Measurements from ENCODE around the gene TSPAN9. TPM values are rescaled to one million over a fixed set of nuclear protein-coding genes. Genes with fewer than 3 reads are reported as not detected.
A peak's percentile ranks its signal among the peaks of the same experiment; 100 is the strongest.

The TSPAN9 gene
- total RNA-seq, 1 experiment from 2014 or later = 13.2 TPM

GRCh38 chr12:3135522-3136461 lies 58.6 kb downstream of the TSPAN9 start:
- ChIA-PET RAD21 (ENCODE audit: low non-redundant PET in 1 of 2, low total read pairs in 2 of 2, uncharacterized antibody in 2 of 2, unreplicated experiment in 2 of 2) (interaction anchor here (0.8 to 1.7 kb wide), 5 partner anchors 62 to 142 kb away, joined by 3 to 16 read pairs (median 4); no protein-coding TSS in a partner anchor), CTCF (interaction anchor here (0.6 to 4.5 kb wide), 6 partner anchors 9 to 486 kb away, joined by 3 to 76 read pairs (median 3); no protein-coding TSS in a partner anchor), POLR2A (interaction anchor here (0.9 kb wide), 1 partner anchor 139 kb away, joined by 3 read pairs; no protein-coding TSS in a partner anchor)
- H3K79me2 ChIP-seq (ENCODE audit: insufficient read depth, low read length) = no peaks in the 10 kb centered on the region
- ATAC-seq (peak; percentile 89), DNase-seq (ENCODE audit: low read depth, low spot score) (peak; percentile 61)
- no TSS peak for BruUV-seq (replicated peaks)
- H3K36me3 ChIP-seq (ENCODE audit: control insufficient read depth in 1 of 2, insufficient read depth in 2 of 2, low read length in 2 of 2) = no peaks in the 10 kb centered on the region
- TF ChIP-seq CTCF (IDR thresholded peaks at IDR 0.05 in 2 of 3, conservative IDR thresholded peaks at IDR 0.05 in 1 of 3; ENCODE audit: borderline replicate concordance in 1 of 3, insufficient read depth in 1 of 3, low read depth in 2 of 3, low read length in 2 of 3) (peak; percentile 69 to 81 (median 72); a peak in 5 of 6 replicates), EZH2phosphoT487 (IDR thresholded peaks at IDR 0.05; ENCODE audit: borderline replicate concordance) (no peak), RAD21 (IDR thresholded peaks at IDR 0.05; ENCODE audit: low read depth) (peak; percentile 90)
- no peak overlapping the region for H3K9ac ChIP-seq (ENCODE audit: low read length)
- H3K4me3 ChIP-seq (replicated peaks in 1 of 2; ENCODE audit: low read depth in 1 of 2, low read length in 2 of 2) = no peak overlapping the region
- no peak overlapping the region for H3K27ac ChIP-seq (ENCODE audit: low read depth, low read length)
- no peak overlapping the region for H3K4me2 ChIP-seq (ENCODE audit: low read length)
- H3K9me3 ChIP-seq (ENCODE audit: control insufficient read depth in 1 of 2, insufficient read depth in 1 of 2, low read depth in 1 of 2, low read length in 2 of 2) = no peaks in the 10 kb centered on the region
- intact Hi-C loops (cut with micrococcal nuclease) = loop anchor here (1.0 to 10.0 kb wide), 3 partner anchors 68 to 669 kb away; no protein-coding TSS in a partner anchor
- H2AFZ ChIP-seq (ENCODE audit: low read depth, low read length, poor library complexity, severe bottlenecking) = no peak overlapping the region
- H4K20me1 ChIP-seq (ENCODE audit: insufficient read depth) = no peaks in the 10 kb centered on the region; the same call in 1 of the 2 replicates
- H3K4me1 ChIP-seq (ENCODE audit: control insufficient read depth in 1 of 2, insufficient read depth in 2 of 2, low read length in 2 of 2) = peaks cover 4 to 6% of the 10 kb centered on the region in 2 experiments; a peak in 2 of 4 replicates
- no peaks in the 10 kb centered on the region for H3K27me3 ChIP-seq (ENCODE audit: insufficient read depth, low read length)
- H3K9me2 ChIP-seq (ENCODE audit: insufficient read depth) = no peaks in the 10 kb centered on the region

Measured in HCT116 (cell line).